B cell (primary cell): ENCODE data around the gene SPPL3. TPM values are rescaled to one million over a fixed set of nuclear protein-coding genes. Genes with fewer than 3 reads are reported as not detected.
A peak's percentile ranks its signal among the peaks of the same experiment; 100 is the strongest.

ENCODE experiments used
- ATAC-seq: fragments of 200-7000 bp; cut with Tn5 transposase; one replicate; pipeline ENCODE4 v1.10.0; 2021; ENCODE audit warnings: low read depth, mild to moderate bottlenecking, moderate number of reproducible peaks, moderate library complexity
- CTCF ChIA-PET: fragments of 350-600 bp; sonication (Branson Sonifier 250); formaldehyde crosslinking; loops from one replicate; lab custom pipeline; 2021; ENCODE audit warnings: antibody characterized with exemption, inconsistent platforms; lab: Charles Lee
- POLR2A ChIA-PET: fragments of 350-600 bp; sonication (Branson Sonifier 250); formaldehyde crosslinking; loops from one replicate; lab custom pipeline; 2021; ENCODE audit warnings: antibody characterized with exemption; lab: Charles Lee
- DNase-seq: peaks from one replicate; pipeline ENCODE4 v3.0.0; 2013
- H2AFZ ChIP-seq: 2 replicates; pipeline ENCODE4 v1.6.1; 2012; ENCODE audit warnings: mild to moderate bottlenecking, low read depth, low read length; ENCODE audit not compliant: insufficient read depth, poor library complexity, severe bottlenecking
- H3K27ac ChIP-seq, 2 donors: 1 replicate in 1 of 2; 2 replicates in 1 of 2; pipeline ENCODE4 v1.5.1; 2012 to 2013; ENCODE audit warnings: low read length in 2 of 2, mild to moderate bottlenecking in 2 of 2, moderate library complexity in 1 of 2
- H3K27me3 ChIP-seq, 4 experiments: fragments of 200-600 bp in 1 of 4; sonication (generic) in 1 of 4; replicated peaks in 1 of 4; 1 replicate in 2 of 4; 2 replicates in 2 of 4; pipeline versions ENCODE4 v1.6.1 to v1.7.0; 2013 to 2016; ENCODE audit warnings: low read length in 3 of 4, mild to moderate bottlenecking in 2 of 4, mixed read lengths in 1 of 4, moderate library complexity in 1 of 4; ENCODE audit not compliant: insufficient read depth in 4 of 4, control insufficient read depth in 3 of 4; ENCODE audit errors: control extremely low read depth in 1 of 4
- H3K36me3 ChIP-seq, 2 experiments: replicated peaks in 1 of 2; 1 replicate in 1 of 2; 2 replicates in 1 of 2; pipeline versions ENCODE4 v1.6.1 to v1.7.1; 2013; ENCODE audit warnings: low read length in 1 of 2; ENCODE audit not compliant: insufficient read depth in 2 of 2, control insufficient read depth in 1 of 2; ENCODE audit errors: control extremely low read depth in 1 of 2, extremely low read depth in 1 of 2
- H3K4me1 ChIP-seq, 2 donors: fragments of 200-600 bp in 1 of 2; sonication (generic) in 1 of 2; 1 replicate in 1 of 2; 2 replicates in 1 of 2; pipeline versions ENCODE4 v1.5.1 to v1.6.1; 2013 to 2017; ENCODE audit warnings: low read length in 2 of 2; ENCODE audit not compliant: control insufficient read depth in 2 of 2, insufficient read depth in 2 of 2
- H3K4me2 ChIP-seq: replicated peaks from 2 replicates; pipeline ENCODE3; 2012; ENCODE audit warnings: mild to moderate bottlenecking, low read depth, low read length; ENCODE audit not compliant: poor library complexity, severe bottlenecking
- H3K4me3 ChIP-seq, 5 experiments: fragments of 200-600 bp in 1 of 5; sonication (generic) in 1 of 5; 1 replicate in 3 of 5; 2 replicates in 2 of 5; pipeline versions ENCODE4 v1.5.1 to v1.7.0; 2011 to 2016; ENCODE audit warnings: low read length in 4 of 5, mild to moderate bottlenecking in 4 of 5, low read depth in 2 of 5, control low read depth in 1 of 5, moderate library complexity in 1 of 5; ENCODE audit not compliant: insufficient read depth in 1 of 5; ENCODE audit errors: control extremely low read depth in 1 of 5, extremely low read depth in 1 of 5
- H3K79me2 ChIP-seq: fragments of 200-600 bp; sonication (generic); one replicate; pipeline ENCODE4 v1.6.0; 2016; ENCODE audit warnings: low read length; ENCODE audit not compliant: control insufficient read depth, insufficient read depth
- H3K9ac ChIP-seq: fragments of 200-600 bp; sonication (generic); 2 replicates; pipeline ENCODE4 v1.6.1; 2017; ENCODE audit warnings: mild to moderate bottlenecking, low read length, moderate library complexity
- H3K9me3 ChIP-seq, 3 donors: one replicate each; pipeline versions ENCODE4 v1.6.1 to v1.7.1; 2013; ENCODE audit warnings: low read length in 2 of 3; ENCODE audit not compliant: control insufficient read depth in 2 of 3, insufficient read depth in 1 of 3; ENCODE audit errors: control extremely low read depth in 1 of 3
- H4K20me1 ChIP-seq: 2 replicates; pipeline ENCODE4 v1.6.0; 2012; ENCODE audit warnings: mild to moderate bottlenecking, low read length; ENCODE audit not compliant: insufficient read depth, control insufficient read depth, poor library complexity, severe bottlenecking
- H3K27ac Mint-ChIP-seq: one replicate; pipeline ENCODE4 v1.8.0; 2021; ENCODE audit warnings: mixed read lengths
- H3K27me3 Mint-ChIP-seq: one replicate; pipeline ENCODE4 v1.8.0; 2021; ENCODE audit warnings: mixed read lengths
- H3K4me1 Mint-ChIP-seq: one replicate; pipeline ENCODE4 v1.8.0; 2021; ENCODE audit warnings: mixed read lengths
- H3K4me3 Mint-ChIP-seq: one replicate; pipeline ENCODE4 v1.8.0; 2021; ENCODE audit warnings: mixed read lengths
- H3K9me3 Mint-ChIP-seq: one replicate; pipeline ENCODE4 v1.8.0; 2022; ENCODE audit warnings: mixed read lengths; ENCODE audit not compliant: insufficient read depth
- CTCF ChIP-seq: fragments of 200-600 bp; IDR thresholded peaks from one replicate; pipeline ENCODE4 v1.8.0; 2022; ENCODE audit warnings: antibody characterized with exemption, mild to moderate bottlenecking
- EZH2 ChIP-seq: IDR thresholded peaks from 2 replicates; pipeline ENCODE4 v1.6.1; 2012; ENCODE audit warnings: borderline replicate concordance, low read depth, mild to moderate bottlenecking, moderate library complexity, low read length; ENCODE audit not compliant: insufficient read depth, poor library complexity, severe bottlenecking
- WGBS: methylation state at CpG from one replicate; pipeline ENCODE4 v1.1.5; 2013; ENCODE audit warnings: missing lambda C conversion rate; ENCODE audit not compliant: insufficient coverage; 5-methylcytosine and 5-hydroxymethylcytosine counted together
- intact Hi-C: fragments of 100-400 bp; cut with micrococcal nuclease; formaldehyde crosslinking; loops from one replicate; pipeline ENCODE4 v1.10.0; 2022
- polyA plus RNA-seq: library from polyadenylated mRNA; depleted of rRNA; stranded (reverse); fragments of >200 nt; gene quantifications from 2 replicates; pipeline ENCODE4 v1.2.3, GENCODE V29; 2012
- total RNA-seq, 2 donors: library from RNA; stranded (reverse); fragments of 120-200 nt in 1 of 2; gene quantifications; 1 replicate in 1 of 2; 2 replicates in 1 of 2; pipeline versions ENCODE4 v1.2.3 to v1.2.4, GENCODE V29; 2013 to 2022

Gene SPPL3
- total and polyA plus RNA-seq, 2 donors (not counting 1 experiment from before 2014, with no cell fraction given), result 12.3 to 43.6 TPM

DNA sequence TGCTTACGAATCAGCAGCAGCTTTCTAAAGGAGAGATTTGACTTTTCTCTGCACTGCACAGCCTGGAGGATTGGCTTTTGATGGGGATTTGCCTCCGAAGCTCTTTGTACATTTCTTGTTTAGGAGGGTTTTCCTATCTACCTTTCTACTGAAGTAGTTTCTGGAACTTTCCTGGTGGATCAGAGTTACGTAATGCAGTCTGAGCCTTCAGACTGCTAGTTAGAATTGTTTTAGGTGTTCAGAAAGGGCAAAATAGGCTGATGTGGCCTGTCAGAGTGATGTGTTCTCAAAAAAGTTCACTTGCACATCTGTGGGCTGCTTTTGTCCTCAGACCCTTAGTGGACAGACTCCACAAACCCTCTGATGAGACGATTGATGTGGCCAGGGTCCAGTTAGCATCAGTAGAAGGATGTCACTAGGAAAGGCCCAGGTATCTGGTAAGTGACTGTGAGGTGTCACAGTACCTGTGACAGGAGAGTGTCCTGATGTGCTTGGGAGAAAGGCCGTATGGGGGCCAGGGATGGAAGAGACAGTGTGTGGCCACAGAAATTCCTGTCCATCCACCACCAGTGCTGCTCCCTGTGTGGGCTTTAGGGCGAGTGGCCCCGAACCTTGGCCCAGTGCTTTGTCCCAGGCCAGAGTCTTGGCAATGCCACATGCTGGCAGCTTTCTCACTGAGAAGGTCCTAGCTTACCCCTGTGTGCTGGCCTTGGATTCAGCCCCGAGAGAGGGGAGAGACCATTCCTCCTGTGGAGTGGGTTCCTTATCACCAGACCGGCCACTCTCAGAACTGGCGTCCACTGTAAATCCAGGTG lies 183.0 kb downstream of the SPPL3 start:
- intact Hi-C loops, result no loop called here
- CTCF ChIA-PET, result interaction anchor here (0.8 to 1.8 kb wide), 7 partner anchors 10 to 250 kb away, joined by 3 to 6 read pairs (median 4); no protein-coding TSS in a partner anchor

More for the DNA sequence above, 183.0 kb downstream of the SPPL3 start:
- Histone ChIP-seq H3K9ac (no peak overlapping the region), H2AFZ (no peak overlapping the region), H3K4me2 (peak overlapping the region; percentile 4), H3K9me3 (no peaks in the 10 kb centered on the region), H3K27ac (no peak overlapping the region), H3K27me3 (no peaks in the 10 kb centered on the region), H4K20me1 (peaks cover 44% of the 10 kb centered on the region), H3K4me1 (peaks cover 25 to 28% of the 10 kb centered on the region in 2 donors), H3K4me3 (no peak overlapping the region), H3K79me2 (peaks cover 7% of the 10 kb centered on the region), H3K36me3 (peaks cover 3 to 40% of the 10 kb centered on the region in 2 experiments)
- no peaks in the 10 kb centered on the region for H3K9me3 Mint-ChIP-seq
- H3K4me3 Mint-ChIP-seq, result no peak overlapping the region
- POLR2A ChIA-PET, result no interaction called here
- H3K27ac Mint-ChIP-seq, result no peak overlapping the region
- peaks cover 33% of the 10 kb centered on the region for H3K4me1 Mint-ChIP-seq
- DNase-seq, result no peak
- no peak for TF ChIP-seq EZH2
- TF ChIP-seq CTCF, result no peak
- WGBS, result 96% methylated on average over 9 of the region's 10 CpGs
- ATAC-seq, result no peak
- no peaks in the 10 kb centered on the region for H3K27me3 Mint-ChIP-seq
